Endometrial microvascular endothelial cells (primary cell): Measurements from ENCODE around the gene CCR8. TPM values are rescaled to one million over a fixed set of nuclear protein-coding genes. Genes with fewer than 3 reads are reported as not detected.
"Not testable (repeated sequence)": the region's sequence is repeated elsewhere in the genome, so short reads cannot be mapped to it uniquely, and the experiment has no call there.

ENCODE experiments used
- in situ Hi-C: cut with HindIII; loops from 2 replicates; pipeline ENCODE4 v1.10.0; 2017; ENCODE audit warnings: low sequenced_read_pairs, low pct_unique_long_range_greater_than_20kb; ENCODE audit errors: inconsistent ontology term
- total RNA-seq: library from RNA; depleted of rRNA; stranded (reverse); fragments of >200 nt; gene quantifications from one replicate; pipeline ENCODE4 v1.2.3, GENCODE V29; 2015; ENCODE audit errors: inconsistent ontology term

CCR8 gene
- total RNA-seq, 1 donor from 2014 or later, result not detected

GRCh38 chr3:39296197-39297077 lies 33.1 kb upstream of the CCR8 start:
- in situ Hi-C loops, result loop anchor here (25.0 kb wide), 1 partner anchor 159 kb away; no protein-coding TSS in a partner anchor

GRCh38 chr3:39299279-39299678 lies 30.2 kb upstream of the CCR8 start:
- in situ Hi-C loops, result loop anchor here (25.0 kb wide), 1 partner anchor 162 kb away; no protein-coding TSS in a partner anchor

- in situ Hi-C loops, result no loop called here
Measured at GRCh38 chr3:39302178-39302577, 27.3 kb upstream of the CCR8 start.

GRCh38 chr3:39313289-39313688 lies 16.2 kb upstream of the CCR8 start:
- in situ Hi-C loops, result no loop called here

- in situ Hi-C loops, result no loop called here
Measured at GRCh38 chr3:39315420-39315819, 14.1 kb upstream of the CCR8 start.

DNA sequence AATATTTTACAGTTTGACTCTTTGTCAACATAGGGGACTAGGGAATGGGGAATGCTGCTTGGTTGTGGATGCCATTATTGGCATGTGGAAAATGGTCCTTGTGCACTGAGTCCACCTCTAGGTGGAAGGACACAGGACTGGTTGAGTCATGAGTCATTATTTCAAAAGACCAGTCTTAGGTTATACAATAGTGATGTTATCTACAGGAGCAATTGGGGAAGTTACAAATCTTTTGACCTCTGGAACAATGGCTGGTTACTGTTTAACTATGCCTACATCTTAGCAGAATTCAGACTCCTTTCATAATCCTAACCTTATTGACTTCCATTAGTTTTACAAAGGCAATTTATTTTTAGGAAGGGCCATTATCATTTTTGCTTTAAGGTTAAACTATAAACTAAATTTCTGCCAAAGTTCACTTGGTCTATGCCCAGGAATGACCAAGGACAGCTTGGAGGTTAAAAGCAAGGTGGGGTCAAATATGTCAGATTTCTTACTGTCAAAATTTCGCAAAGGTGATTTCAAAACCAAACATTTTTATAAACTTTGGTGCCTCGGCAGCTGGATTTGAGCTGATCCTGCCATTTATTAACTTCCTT lies 11.8 kb upstream of the CCR8 start:
- in situ Hi-C loops, result no loop called here

DNA sequence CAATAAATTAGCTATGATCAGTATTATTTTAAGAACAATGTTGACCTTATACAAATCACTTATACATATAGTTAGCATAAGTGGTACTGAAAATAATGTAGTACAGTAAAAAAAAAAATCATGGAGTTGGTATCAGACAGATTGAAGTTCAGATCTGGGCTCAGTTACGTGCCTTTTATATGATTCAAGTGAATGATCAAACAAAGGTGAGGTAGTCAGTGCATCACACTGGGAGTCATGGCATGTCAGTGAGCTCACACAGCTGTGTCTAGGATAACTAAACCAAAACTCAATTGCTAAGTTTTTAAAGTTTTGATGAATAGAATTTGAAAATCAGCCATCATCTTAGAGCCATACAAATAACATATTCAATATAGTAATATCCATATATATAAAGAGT lies 11.2 kb upstream of the CCR8 start:
- in situ Hi-C loops, result no loop called here

DNA sequence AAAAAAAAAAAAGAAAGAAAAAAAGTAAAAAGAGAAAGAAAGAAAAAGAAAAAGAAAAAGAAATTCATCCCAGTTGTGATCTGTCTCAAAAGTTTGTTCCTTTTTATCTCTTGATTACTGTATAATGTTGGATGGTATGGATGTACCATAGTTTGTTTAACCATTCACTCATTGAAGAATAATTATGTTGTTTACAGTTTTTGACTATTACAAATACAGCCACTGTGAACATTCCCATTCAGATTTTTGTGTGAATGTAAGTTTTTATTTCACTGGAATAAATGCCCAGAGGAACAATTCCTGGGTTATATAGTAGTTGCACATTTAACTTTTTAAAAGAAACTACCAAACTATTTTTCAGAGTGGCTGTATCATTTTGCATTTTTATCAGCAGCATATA lies 10.3 kb upstream of the CCR8 start:
- in situ Hi-C loops, result no loop called here

- in situ Hi-C loops, result not testable (repeated sequence)
Measured at GRCh38 chr3:39321574-39321983, 7.9 kb upstream of the CCR8 start.

GRCh38 chr3:39322209-39322715 lies 7.2 kb upstream of the CCR8 start:
- in situ Hi-C loops, result not testable (repeated sequence)

DNA sequence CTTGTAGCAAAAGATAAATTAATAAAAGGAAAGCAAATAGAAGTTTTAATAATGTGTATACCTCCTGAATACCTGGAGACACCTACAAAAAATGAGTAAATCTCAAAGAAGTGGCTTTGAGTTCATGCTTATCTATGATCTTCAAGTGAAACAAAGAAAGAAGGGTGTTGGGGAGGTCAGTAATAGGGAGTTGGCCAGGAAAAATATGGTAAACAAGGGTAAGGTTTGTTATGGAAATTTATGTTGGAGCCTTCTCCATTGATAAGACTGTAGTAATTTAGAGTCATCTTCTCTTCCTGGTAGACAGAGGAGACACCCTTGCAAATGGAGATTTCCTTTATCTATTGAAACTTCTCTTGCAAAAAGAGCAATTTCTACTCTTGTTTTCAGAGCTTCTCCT lies 6.6 kb upstream of the CCR8 start:
- in situ Hi-C loops, result no loop called here

- in situ Hi-C loops, result no loop called here
Measured at GRCh38 chr3:39323494-39323893, 6.0 kb upstream of the CCR8 start.

DNA sequence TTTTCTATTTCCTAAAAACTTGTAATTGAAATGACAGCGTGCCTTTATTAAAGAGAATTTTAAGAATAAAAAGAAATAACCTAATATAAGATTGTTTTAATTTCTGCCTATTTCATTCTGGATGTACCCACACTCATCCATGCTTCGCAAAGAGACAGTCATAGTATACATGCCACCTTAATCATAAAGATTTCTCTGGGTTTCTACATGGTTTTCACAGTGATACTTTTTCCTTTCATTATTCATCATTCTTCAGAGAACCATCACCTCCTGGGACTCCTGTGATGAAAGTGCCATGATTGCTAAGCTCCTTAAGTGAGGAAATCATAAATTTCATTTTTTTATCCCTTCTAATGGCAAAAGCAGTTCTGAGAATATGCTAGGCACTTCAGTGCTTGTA lies 4.3 kb upstream of the CCR8 start:
- in situ Hi-C loops, result no loop called here

DNA sequence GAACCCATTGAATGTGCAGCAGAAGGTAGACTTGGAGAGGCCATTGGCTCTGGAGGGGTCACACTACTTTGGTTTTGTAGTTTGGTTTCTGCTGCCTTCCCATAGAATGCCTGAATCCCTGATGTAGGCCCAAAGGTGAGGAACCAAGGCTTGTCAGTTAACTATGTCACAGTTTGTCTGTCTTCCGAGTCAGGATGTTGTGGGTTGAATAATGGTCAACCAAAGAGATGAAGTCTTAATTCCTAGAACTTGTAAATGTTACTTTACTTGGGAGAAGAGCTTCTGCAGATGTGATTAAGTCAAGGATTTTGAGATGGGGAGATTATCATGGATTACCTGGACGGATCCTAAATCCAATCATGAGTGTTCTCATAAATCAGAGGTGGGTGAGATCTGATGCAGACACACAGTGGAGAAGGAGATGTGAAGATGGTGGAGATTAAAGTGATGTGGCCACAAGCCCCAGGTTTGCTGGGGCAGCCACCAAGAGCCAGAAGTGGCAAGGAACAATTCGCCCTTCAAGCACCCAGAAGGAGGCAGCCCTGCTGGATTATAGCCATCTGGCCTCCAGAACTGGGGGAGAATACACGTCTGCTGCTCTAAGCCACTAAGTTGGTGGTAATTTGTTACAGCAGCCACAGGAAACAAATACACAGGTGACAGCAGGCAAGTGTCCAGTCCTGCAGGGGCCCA lies 2.3 kb upstream of the CCR8 start:
- in situ Hi-C loops, result no loop called here

- in situ Hi-C loops, result no loop called here
Measured at GRCh38 chr3:39327746-39328349, 1.7 kb upstream of the CCR8 start.

- in situ Hi-C loops, result no loop called here
Measured at GRCh38 chr3:39330824-39331223, 1.3 kb downstream of the CCR8 start.

- in situ Hi-C loops, result no loop called here
Measured at GRCh38 chr3:39332525-39332924, 3.0 kb downstream of the CCR8 start.

DNA sequence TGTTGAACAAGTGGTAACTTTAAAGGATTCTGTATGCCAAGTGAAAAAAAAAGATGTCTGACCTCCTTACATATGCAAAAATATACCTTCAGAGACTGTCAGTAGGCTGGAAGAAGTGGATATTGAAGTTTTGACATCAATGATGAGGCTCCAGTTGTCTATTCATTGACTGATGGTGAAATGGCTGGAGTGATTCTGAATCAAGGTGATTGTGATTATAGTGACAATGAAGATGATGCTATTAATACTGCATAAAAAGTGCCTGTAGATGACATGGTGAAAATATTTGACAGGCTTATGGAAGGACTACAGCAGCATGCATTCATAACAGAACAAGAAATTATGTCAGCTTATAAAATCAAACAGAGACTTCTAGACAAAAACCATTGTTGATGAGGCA lies 4.1 kb downstream of the CCR8 start:
- in situ Hi-C loops, result no loop called here

- in situ Hi-C loops, result no loop called here
Measured at GRCh38 chr3:39334205-39334604, 4.7 kb downstream of the CCR8 start.
